Upper lobe of left lung (tissue), 4 donors: ENCODE measurements around the gene KIF2C.
"Not testable (repeated sequence)": the region's sequence is repeated elsewhere in the genome, so short reads cannot be mapped to it uniquely, and the experiment has no call there.

ENCODE experiments used
- CTCF ChIP-seq, 6 experiments: fragments of 450-650 bp in 4 of 6; fragments of 200-600 bp in 2 of 6; sonication (generic) in 2 of 6; IDR thresholded peaks; one replicate each; pipeline ENCODE4 v1.5.1; 2016 to 2019; ENCODE audit warnings: antibody characterized with exemption in 6 of 6
- EP300 ChIP-seq, 4 donors: sonication (generic); formaldehyde crosslinking; IDR thresholded peaks; one replicate each; pipeline ENCODE4 v1.5.1; 2017; ENCODE audit warnings: antibody characterized with exemption in 4 of 4, control low read depth in 2 of 4
- POLR2A ChIP-seq, 4 donors: fragments of 450-650 bp; IDR thresholded peaks; one replicate each; pipeline ENCODE4 v1.5.1; 2016 to 2017; ENCODE audit warnings: antibody characterized with exemption in 4 of 4, mild to moderate bottlenecking in 2 of 4
- POLR2AphosphoS5 ChIP-seq, 2 donors: sonication (generic); formaldehyde crosslinking; IDR thresholded peaks; one replicate each; pipeline ENCODE4 v1.5.1; 2017; ENCODE audit warnings: antibody characterized with exemption in 2 of 2

GRCh38 chr1:44797886-44798285 lies 58.2 kb downstream of the KIF2C start:
- not testable (repeated sequence) for TF ChIP-seq CTCF, POLR2AphosphoS5, POLR2A, EP300 (IDR thresholded peaks at IDR 0.05)
